Bronchus fibroblast of lung (primary cell): Measurements from ENCODE around the gene FGD6. TPM values are rescaled to one million over a fixed set of nuclear protein-coding genes. Genes with fewer than 3 reads are reported as not detected.

Experiments used
- total RNA-seq: library from RNA; depleted of rRNA; stranded (reverse); fragments of >200 nt; gene quantifications from 2 replicates; pipeline ENCODE4 v1.2.3, GENCODE V29; 2015

FGD6 gene
- 2.5 and 3.3 TPM in 2 replicates for total RNA-seq

DNA sequence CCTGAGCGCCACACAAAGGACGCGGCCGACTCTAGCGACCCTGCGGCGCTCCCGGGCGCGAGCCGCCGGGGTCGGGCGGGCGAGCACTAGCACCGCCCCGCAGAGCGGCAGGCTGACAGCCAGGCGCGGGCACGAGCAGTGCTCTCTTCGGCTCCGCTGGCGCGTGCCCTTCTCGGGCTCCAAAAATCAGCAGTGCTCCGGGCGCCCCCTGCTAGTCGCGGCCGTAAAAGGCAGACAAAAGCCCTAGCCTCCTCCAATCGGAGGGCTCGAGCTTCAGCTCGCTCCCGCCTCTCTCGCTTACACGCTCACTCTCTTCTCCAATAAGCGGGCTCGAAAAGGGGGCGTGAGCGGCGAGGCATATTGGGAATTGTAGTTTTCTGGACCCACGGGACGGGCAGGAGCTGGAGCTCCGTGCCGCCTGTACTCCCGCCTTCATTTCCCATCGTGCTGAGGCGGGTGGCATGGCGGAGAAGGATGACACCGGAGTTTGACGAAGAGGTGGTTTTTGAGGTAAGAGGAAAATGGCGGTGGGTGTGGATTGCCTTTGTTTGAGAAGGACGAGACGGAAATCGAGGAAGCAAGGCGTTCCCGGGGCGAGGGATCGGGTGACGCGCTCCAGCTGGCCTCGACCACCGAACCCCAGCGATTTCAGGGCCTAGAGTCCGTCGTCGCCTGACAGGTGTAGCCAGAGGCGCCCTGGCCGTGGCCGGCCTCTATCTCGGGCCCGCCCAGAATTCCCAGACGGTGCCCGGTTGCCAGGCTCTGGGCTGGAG, at the start of gene FGD6, which contains the start of gene VEZT:
Gene FGD6 (minus strand): TSS at position 91 of the 773 bp plus-strand sequence. CDS start 227 bp downstream, outside the sequence.
Gene VEZT (plus strand): TSS at position 431 of the 773 bp plus-strand sequence. CDS start 44 bp downstream, at position 475.

DNA sequence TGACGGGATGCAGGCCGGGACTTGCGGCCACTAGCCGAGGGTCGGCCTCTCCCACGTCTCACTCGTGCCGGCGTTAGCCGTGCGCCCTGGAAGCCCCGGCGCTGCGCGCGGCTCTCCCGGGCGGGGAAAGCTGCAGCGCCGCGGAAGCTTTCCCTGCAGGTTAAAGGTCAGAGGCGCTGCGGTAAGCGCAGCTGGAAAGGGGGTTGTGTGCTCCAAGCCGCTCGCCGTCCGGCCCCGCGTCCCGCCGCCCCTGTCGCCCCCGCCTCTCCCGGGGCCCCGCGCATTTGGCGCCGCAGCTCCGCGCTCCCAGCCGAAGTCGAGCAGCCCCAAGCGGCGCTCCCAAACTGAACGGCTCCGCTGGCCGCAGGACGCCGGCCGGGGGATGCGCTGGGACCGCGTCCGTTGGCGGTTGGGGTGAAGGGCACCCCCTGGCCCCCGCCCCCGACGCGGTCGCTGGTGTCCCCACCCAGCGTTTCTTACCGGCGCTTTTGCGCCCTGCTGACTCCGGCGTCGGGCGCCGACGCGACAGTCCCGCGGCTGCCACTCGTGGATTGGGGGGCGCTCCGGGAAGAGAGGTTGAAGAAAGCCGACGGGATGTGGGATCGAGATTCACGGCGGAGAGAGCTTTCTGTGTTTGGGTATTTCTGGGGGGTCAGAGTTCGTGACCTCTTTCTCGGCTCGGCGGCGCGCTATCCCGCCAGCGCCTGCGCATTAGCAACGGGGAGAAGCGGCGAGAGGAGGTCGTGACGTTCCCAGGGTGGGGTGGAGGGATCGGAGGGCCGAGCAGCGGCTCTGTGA, 144.2 kb downstream of the FGD6 start, which contains the start of gene NR2C1:
Gene NR2C1 (minus strand): TSS at position 719 of the 798 bp plus-strand sequence. CDS start 6,234 bp downstream, outside the sequence.

Other genes starting within 250 kb of the FGD6 start
- 189 and 202 TPM in 2 replicates for gene NDUFA12, start 213.8 kb downstream of the FGD6 start, total RNA-seq
- gene NR2C1, start 143.8 kb downstream of the FGD6 start, total RNA-seq, result 17.1 and 20.5 TPM in 2 replicates
- gene VEZT, start 340 bp upstream of the FGD6 start, total RNA-seq, result 28.2 and 29.8 TPM in 2 replicates